HCT116 (cell line): ENCODE measurements around the gene ERBB4. TPM values are rescaled to one million over a fixed set of nuclear protein-coding genes. Genes with fewer than 3 reads are reported as not detected.

Experiments used
- ATAC-seq: fragments of 200-7000 bp; cut with Tn5 transposase; 2 replicates; pipeline ENCODE4 v1.9.1; 2020; ENCODE audit warnings: mild to moderate bottlenecking, moderate library complexity
- BruUV-seq: library from RNA; stranded (reverse); fragments of 400-500 nt; replicated peaks from 2 replicates; lab custom pipeline; 2021; lab: Mats Ljungman, UMichigan
- CTCF ChIA-PET: fragments of 300-600 bp; sonication (Branson Sonifier 250); formaldehyde crosslinking; loops from one replicate; lab custom pipeline; 2021; ENCODE audit warnings: antibody characterized with exemption; lab: Charles Lee
- POLR2A ChIA-PET: fragments of 300-600, 350-600 bp; sonication (Branson Sonifier 250); formaldehyde crosslinking; loops from one replicate; lab custom pipeline; 2021; ENCODE audit warnings: antibody characterized with exemption; lab: Charles Lee
- RAD21 ChIA-PET, 2 experiments: fragments of 300-600 bp; sonication (Branson Sonifier 250); formaldehyde crosslinking; loops; one replicate each; lab custom pipeline; 2023; ENCODE audit warnings: low total read pairs in 2 of 2; ENCODE audit not compliant: uncharacterized antibody in 2 of 2, unreplicated experiment in 2 of 2, low non-redundant PET in 1 of 2; lab: Charles Lee
- DNase-seq: peaks from one replicate; pipeline ENCODE4 v3.0.0-alpha.2; 2010; ENCODE audit warnings: low read depth, low spot score
- H2AFZ ChIP-seq: fragments of 200-600 bp; shearing (Covaris generic), sonication (generic); 2 replicates; pipeline ENCODE4 v1.6.1; 2017; ENCODE audit warnings: low read depth, mixed run types, mixed read lengths, antibody characterized with exemption, low read length; ENCODE audit not compliant: poor library complexity, severe bottlenecking
- H3K27ac ChIP-seq: 2 replicates; pipeline ENCODE4 v1.5.1; 2012; ENCODE audit warnings: low read depth, low read length
- H3K27me3 ChIP-seq: fragments of 200-600 bp; sonication (generic); 2 replicates; pipeline ENCODE4 v1.6.1; 2016; ENCODE audit warnings: mixed run types, low read length, mixed read lengths; ENCODE audit not compliant: insufficient read depth
- H3K36me3 ChIP-seq, 2 experiments: fragments of 200-500 bp in 1 of 2; fragments of 200-600 bp in 1 of 2; sonication (Bioruptor generic) in 1 of 2; sonication (generic) in 1 of 2; 2 replicates each; pipeline versions ENCODE4 v1.5.1 to v1.6.1; 2014 to 2016; ENCODE audit warnings: low read length in 2 of 2, inconsistent platforms in 1 of 2, mixed read lengths in 1 of 2, mixed run types in 1 of 2; ENCODE audit not compliant: insufficient read depth in 2 of 2, control insufficient read depth in 1 of 2
- H3K4me1 ChIP-seq, 2 experiments: fragments of 200-600 bp in 1 of 2; sonication (generic) in 1 of 2; 2 replicates each; pipeline versions ENCODE4 v1.5.1 to v1.6.1; 2012 to 2017; ENCODE audit warnings: low read length in 2 of 2, inconsistent platforms in 1 of 2, mild to moderate bottlenecking in 1 of 2, mixed read lengths in 1 of 2, mixed run types in 1 of 2, moderate library complexity in 1 of 2; ENCODE audit not compliant: insufficient read depth in 2 of 2, control insufficient read depth in 1 of 2
- H3K4me2 ChIP-seq: fragments of 200-600 bp; sonication (generic); 2 replicates; pipeline ENCODE4 v1.6.1; 2017; ENCODE audit warnings: mixed run types, low read length, mixed read lengths
- H3K4me3 ChIP-seq, 2 experiments: fragments of 200-600 bp in 1 of 2; sonication (generic) in 1 of 2; replicated peaks in 1 of 2; 2 replicates each; pipeline ENCODE4 v1.5.1; 2011 to 2016; ENCODE audit warnings: low read length in 2 of 2, control low read depth in 1 of 2, low read depth in 1 of 2, mild to moderate bottlenecking in 1 of 2, mixed read lengths in 1 of 2, mixed run types in 1 of 2
- H3K79me2 ChIP-seq: fragments of 200-600 bp; sonication (generic); 2 replicates; pipeline ENCODE4 v1.6.1; 2017; ENCODE audit warnings: mild to moderate bottlenecking, mixed run types, low read length, moderate library complexity, mixed read lengths; ENCODE audit not compliant: insufficient read depth
- H3K9ac ChIP-seq: fragments of 200-600 bp; sonication (generic); 2 replicates; pipeline ENCODE4 v1.6.1; 2016; ENCODE audit warnings: low read length, mixed read lengths
- H3K9me2 ChIP-seq: fragments of 200-600 bp; sonication (generic), shearing (Covaris generic); 2 replicates; pipeline ENCODE4 v1.6.1; 2017; ENCODE audit warnings: mixed run types, mild to moderate bottlenecking, moderate library complexity; ENCODE audit not compliant: insufficient read depth
- H3K9me3 ChIP-seq, 2 experiments: fragments of 200-500 bp in 1 of 2; fragments of 200-600 bp in 1 of 2; sonication (Bioruptor generic) in 1 of 2; sonication (generic) in 1 of 2; 2 replicates each; pipeline ENCODE4 v1.6.1; 2014 to 2017; ENCODE audit warnings: low read length in 2 of 2, mixed read lengths in 2 of 2, inconsistent platforms in 1 of 2, low read depth in 1 of 2, mild to moderate bottlenecking in 1 of 2, mixed run types in 1 of 2, moderate library complexity in 1 of 2; ENCODE audit not compliant: control insufficient read depth in 1 of 2, insufficient read depth in 1 of 2
- H4K20me1 ChIP-seq: fragments of 200-600 bp; sonication (generic), shearing (Covaris generic); 2 replicates; pipeline ENCODE4 v1.6.1; 2017; ENCODE audit warnings: mixed run types, mild to moderate bottlenecking, moderate library complexity; ENCODE audit not compliant: insufficient read depth
- EGR1 ChIP-seq: IDR thresholded peaks from 2 replicates; pipeline ENCODE4 v1.6.1; 2012; ENCODE audit warnings: low read depth
- EZH2 ChIP-seq: fragments of 200-600 bp; sonication (generic); IDR thresholded peaks from 2 replicates; pipeline ENCODE4 v1.6.1; 2017; ENCODE audit warnings: antibody characterized with exemption, mixed run types
- JUND ChIP-seq: IDR thresholded peaks from 2 replicates; pipeline ENCODE4 v1.6.1; 2012
- POLR2AphosphoS5 ChIP-seq: IDR thresholded peaks from 2 replicates; pipeline ENCODE4 v1.6.1; 2011; ENCODE audit warnings: mild to moderate bottlenecking, low read depth, low read length, moderate library complexity
- RAD21 ChIP-seq: IDR thresholded peaks from 2 replicates; pipeline ENCODE4 v1.6.1; 2012; ENCODE audit warnings: low read depth, mild to moderate bottlenecking
- REST ChIP-seq: IDR thresholded peaks from 2 replicates; pipeline ENCODE4 v1.6.1; 2012; ENCODE audit warnings: low read depth
- TCF7L2 ChIP-seq: IDR thresholded peaks from 2 replicates; pipeline ENCODE4 v1.7.0; 2011; ENCODE audit warnings: borderline replicate concordance, inconsistent platforms; ENCODE audit not compliant: insufficient read depth, insufficient read length; ENCODE audit errors: extremely low read depth
- ZNF274 ChIP-seq: fragments of 200-500 bp; sonication (Bioruptor generic); IDR thresholded peaks from 2 replicates; pipeline ENCODE4 v1.6.1; 2014; ENCODE audit warnings: mild to moderate bottlenecking, low read depth, low read length, inconsistent platforms
- intact Hi-C: fragments of 100-400 bp; cut with micrococcal nuclease; formaldehyde crosslinking; loops from 2 replicates; pipeline ENCODE4 v1.10.0; 2022
- total RNA-seq: library from RNA; stranded (reverse); gene quantifications from one replicate; pipeline ENCODE4 v1.2.1, GENCODE V29; 2021; ENCODE audit not compliant: unreplicated experiment
- TF ChIP-seq, protein P1 (sequence below): IDR thresholded peaks from 2 replicates; pipeline ENCODE4 v1.6.1; 2012

The ERBB4 gene
- total RNA-seq, 1 experiment from 2014 or later: 0.10 TPM

- H3K9me3 ChIP-seq: no peaks in the 10 kb centered on the region
- no peaks in the 10 kb centered on the region for H3K79me2 ChIP-seq
- no peaks in the 10 kb centered on the region for H3K4me1 ChIP-seq
- H3K27ac ChIP-seq: no peak overlapping the region
- no peak overlapping the region for H3K9ac ChIP-seq
- no peak for DNase-seq
- no peak overlapping the region for H2AFZ ChIP-seq
- TF ChIP-seq RAD21 (no peak), POLR2AphosphoS5 (no peak), REST (no peak), ZNF274 (no peak), EGR1 (no peak), JUND (no peak), TCF7L2 (no peak), EZH2 (no peak)
- TF ChIP-seq, protein P1, sequence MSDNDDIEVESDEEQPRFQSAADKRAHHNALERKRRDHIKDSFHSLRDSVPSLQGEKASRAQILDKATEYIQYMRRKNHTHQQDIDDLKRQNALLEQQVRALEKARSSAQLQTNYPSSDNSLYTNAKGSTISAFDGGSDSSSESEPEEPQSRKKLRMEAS: no peak
- H3K4me3 ChIP-seq: no peak overlapping the region
- ChIA-PET RAD21 (no interaction called here), POLR2A (no interaction called here), CTCF (interaction anchor here (0.8 kb wide), 1 partner anchor 46 kb away, joined by 3 read pairs; no protein-coding TSS in a partner anchor)
- no peak for ATAC-seq
- H3K36me3 ChIP-seq: no peaks in the 10 kb centered on the region
- H4K20me1 ChIP-seq: no peaks in the 10 kb centered on the region
- intact Hi-C loops: no loop called here
- no peaks in the 10 kb centered on the region for H3K9me2 ChIP-seq
- H3K4me2 ChIP-seq: no peak overlapping the region
- no TSS peak for BruUV-seq
- no peaks in the 10 kb centered on the region for H3K27me3 ChIP-seq
Measured at GRCh38 chr2:211494085-211494484, 1044.5 kb downstream of the ERBB4 start.
